Ovary (tissue), 3 donors: ENCODE data around the gene GINS3.

ENCODE experiments used
- CTCF ChIP-seq, 3 donors: fragments of 450-650 bp in 2 of 3; fragments of 200-600 bp in 1 of 3; IDR thresholded peaks; one replicate each; pipeline versions ENCODE4 v1.5.1 to v1.8.0; 2016 to 2022; ENCODE audit warnings: antibody characterized with exemption in 3 of 3, mild to moderate bottlenecking in 1 of 3
- POLR2A ChIP-seq: fragments of 450-650 bp; IDR thresholded peaks from one replicate; pipeline ENCODE4 v1.6.1; 2017; ENCODE audit warnings: antibody characterized with exemption, mild to moderate bottlenecking, moderate library complexity
- donor health status: DM: no; HTN: no; CAD: no.

GRCh38 chr16:58449768-58450167, 57.5 kb downstream of the GINS3 start:
- TF ChIP-seq POLR2A: no peak
- no peak for TF ChIP-seq CTCF (IDR thresholded peaks at IDR 0.05)
